GM18505 (cell line): ENCODE results near the gene NEK2.
"Not testable (repeated sequence)": the region's sequence is repeated elsewhere in the genome, so short reads cannot be mapped to it uniquely, and the experiment has no call there.

Experiments
- ATAC-seq: cut with Tn5 transposase; IDR thresholded peaks from one replicate; pipeline ENCODE4 v1.9.1; 2021; ENCODE audit not compliant: unreplicated experiment
- POLR2A ChIP-seq: IDR thresholded peaks from 4 replicates; pipeline ENCODE4 v1.6.1; 2011; ENCODE audit warnings: borderline replicate concordance; ENCODE audit not compliant: insufficient read depth, insufficient read length; ENCODE audit errors: extremely low read depth

The NEK2 gene

GRCh38 chr1:211653959-211654496 is 21.4 kb downstream of the NEK2 start:
- TF ChIP-seq POLR2A, result no peak
- no peak for ATAC-seq

- TF ChIP-seq POLR2A, result no peak
- no peak for ATAC-seq
Observed at GRCh38 chr1:211653293-211653692, 22.1 kb downstream of the NEK2 start.

GRCh38 chr1:211652371-211652770 is 23.1 kb downstream of the NEK2 start:
- no peak for ATAC-seq
- TF ChIP-seq POLR2A, result no peak

DNA sequence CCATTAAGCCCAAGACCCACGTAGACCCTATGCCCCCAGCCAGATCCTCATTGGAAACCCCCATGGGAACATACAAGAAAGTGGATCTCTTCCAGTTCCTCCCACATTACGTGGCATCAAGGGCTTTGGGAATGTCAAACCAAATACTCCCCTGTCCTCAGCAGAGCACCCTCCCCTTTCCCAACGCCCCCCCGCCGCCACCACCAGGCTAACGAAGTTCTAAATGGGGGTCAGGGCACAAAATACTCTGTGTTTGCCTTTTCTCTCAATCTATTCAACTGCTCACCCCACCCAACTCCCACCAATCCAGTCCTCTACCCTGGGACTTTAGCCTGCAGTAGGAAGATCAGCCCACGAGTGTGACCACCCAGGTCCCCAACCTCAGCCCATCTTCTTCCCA is 24.5 kb downstream of the NEK2 start:
- no peak for TF ChIP-seq POLR2A
- ATAC-seq, result no peak

GRCh38 chr1:211648980-211649934 is 26.2 kb downstream of the NEK2 start:
- TF ChIP-seq POLR2A, result no peak
- ATAC-seq, result no peak

- no peak for ATAC-seq
- no peak for TF ChIP-seq POLR2A
Observed at GRCh38 chr1:211648336-211648735, 27.1 kb downstream of the NEK2 start.

DNA sequence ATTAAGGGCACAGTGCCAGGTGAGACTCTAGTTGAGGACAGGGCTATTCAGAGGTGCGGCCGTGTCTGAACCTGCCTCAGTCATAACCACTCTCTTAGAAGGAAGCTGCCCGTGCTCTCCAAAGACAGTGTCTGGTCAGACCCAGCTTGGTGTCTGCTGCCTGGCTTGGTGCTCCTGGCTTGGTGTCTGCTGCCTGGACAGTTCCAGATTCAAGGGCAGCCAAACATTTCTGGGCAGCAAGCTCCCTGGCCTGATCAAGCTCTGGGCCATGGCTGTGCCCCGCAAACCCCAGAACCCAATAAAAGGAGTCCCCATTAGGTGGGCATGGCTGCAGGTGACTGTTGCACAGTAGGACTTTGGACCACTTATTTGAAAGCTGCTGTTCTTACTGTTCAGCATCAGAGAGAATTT is 27.7 kb downstream of the NEK2 start:
- no peak for ATAC-seq
- TF ChIP-seq POLR2A, result no peak

DNA sequence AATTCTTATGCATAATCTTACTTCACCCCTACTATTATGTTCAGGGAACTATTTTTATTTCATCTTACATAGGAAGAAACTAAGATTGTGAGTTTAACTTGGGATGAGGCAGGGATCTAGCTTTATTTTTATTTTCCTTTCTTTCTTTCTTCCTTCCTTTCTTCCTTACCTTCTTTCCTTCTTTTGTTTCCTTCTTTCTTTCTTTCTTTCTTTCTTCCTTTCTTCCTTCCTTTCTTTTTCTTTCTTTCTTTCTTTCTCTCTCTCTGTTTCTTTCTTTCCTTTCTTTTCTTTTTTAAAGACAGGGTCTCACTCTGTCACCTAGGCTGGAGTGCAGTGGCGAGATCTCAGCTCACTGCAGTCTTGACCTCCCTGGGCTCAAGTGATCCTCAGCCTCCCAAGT is 28.9 kb downstream of the NEK2 start:
- no peak for ATAC-seq
- TF ChIP-seq POLR2A, result no peak

- ATAC-seq, result not testable (repeated sequence)
Observed at GRCh38 chr1:211645601-211646000, 29.8 kb downstream of the NEK2 start.

DNA sequence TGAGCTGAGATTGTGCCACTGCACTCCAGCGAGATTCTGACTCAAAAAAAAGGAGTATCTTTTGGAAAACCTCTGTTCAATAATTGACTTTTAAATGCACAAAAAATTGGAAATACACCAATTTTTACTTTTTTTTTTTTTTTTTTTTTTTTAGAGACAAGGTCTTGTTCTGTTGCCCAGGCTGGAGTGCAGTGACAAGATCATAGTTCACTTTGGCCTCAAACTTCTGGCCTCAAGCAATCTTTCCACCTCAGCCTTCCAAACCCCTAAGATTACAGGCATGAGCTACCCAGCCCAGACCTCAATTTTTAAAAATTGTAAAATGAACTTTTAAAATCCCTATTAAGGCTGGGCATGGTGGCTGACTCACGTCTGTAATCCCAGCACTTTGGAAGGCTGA is 30.8 kb downstream of the NEK2 start:
- no peak for TF ChIP-seq POLR2A

GRCh38 chr1:211643324-211644212 is 31.9 kb downstream of the NEK2 start:
- no peak for TF ChIP-seq POLR2A
- no peak for ATAC-seq

More for the DNA sequence above, 30.8 kb downstream of the NEK2 start:
- no peak for ATAC-seq

DNA sequence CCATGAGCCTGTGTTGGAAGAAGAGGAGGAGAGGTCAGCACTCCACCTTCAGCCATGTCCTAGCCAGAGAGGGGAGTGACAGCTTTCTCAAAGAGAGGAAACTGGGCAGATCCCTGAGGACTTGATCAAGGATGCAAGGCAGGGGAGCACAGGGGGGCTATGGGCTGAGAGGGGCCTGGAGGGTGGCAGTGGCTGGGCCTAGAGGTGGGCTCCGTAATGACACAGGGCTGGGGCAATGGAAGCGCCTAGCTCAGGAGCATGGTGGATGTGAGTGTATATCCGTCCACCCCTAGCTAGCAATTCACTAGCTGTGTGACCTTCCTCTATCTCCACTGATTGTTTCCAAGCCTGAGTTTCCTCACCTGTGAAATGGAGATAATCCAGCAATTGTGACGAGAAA is 32.6 kb downstream of the NEK2 start:
- ATAC-seq, result no peak
- TF ChIP-seq POLR2A, result no peak

- TF ChIP-seq POLR2A, result no peak
- ATAC-seq, result no peak
Observed at GRCh38 chr1:211641942-211642341, 33.5 kb downstream of the NEK2 start.
